ENCODE measurements around the gene GRID2. TPM values are rescaled to one million over a fixed set of nuclear protein-coding genes. Genes with fewer than 3 reads are reported as not detected.

The GRID2 gene
- total and polyA plus RNA-seq, 10 of the 15 experiments (the other 5 are each of a cell fraction or from before 2014, with no cell fraction given) = not detected

- no peaks in the 10 kb centered on the region for H3K4me1 ChIP-seq (ENCODE audit: control insufficient read depth, insufficient read depth, low read length)
- no peaks in the 10 kb centered on the region for H3K9me3 ChIP-seq (replicated peaks; ENCODE audit: control insufficient read depth, insufficient read depth, low read length)
- ChIA-PET RAD21 (ENCODE audit: unreplicated experiment) (no interaction called here), CTCF (no interaction called here), POLR2A (no interaction called here), SMC1A (ENCODE audit: uncharacterized antibody, unreplicated experiment) (no interaction called here)
- no peaks in the 10 kb centered on the region for H4K20me1 ChIP-seq (ENCODE audit: control insufficient read depth, insufficient read depth)
- intact Hi-C loops (cut with micrococcal nuclease; ENCODE audit: unreplicated experiment) = no loop called here
- H3K4me3 ChIP-seq = no peak overlapping the region
- BruUV-seq (replicated peaks) = no TSS peak
- WGBS (ENCODE audit: insufficient coverage, insufficient replicate concordance, low lambda C conversion rate, missing lambda C conversion rate) = 8% methylated on average over 3 of the region's 3 CpGs
- H3K9ac ChIP-seq (ENCODE audit: control insufficient read depth, insufficient read depth, low read length) = no peak overlapping the region
- H3K79me2 ChIP-seq (ENCODE audit: control insufficient read depth, insufficient read depth, low read length) = no peaks in the 10 kb centered on the region
- FAIRE-seq (no peak), DNase-seq (ENCODE audit: low read depth, low spot score) (no peak), ATAC-seq (no peak)
- H3K27ac ChIP-seq (ENCODE audit: control insufficient read depth, insufficient read depth) = no peak overlapping the region
- H2AFZ ChIP-seq (ENCODE audit: control insufficient read depth, low read depth, low read length) = no peak overlapping the region
- H3K4me2 ChIP-seq (ENCODE audit: control insufficient read depth, insufficient read depth) = no peak overlapping the region
- in situ Hi-C loops (cut with MboI) = no loop called here
- TF ChIP-seq, protein P1, sequence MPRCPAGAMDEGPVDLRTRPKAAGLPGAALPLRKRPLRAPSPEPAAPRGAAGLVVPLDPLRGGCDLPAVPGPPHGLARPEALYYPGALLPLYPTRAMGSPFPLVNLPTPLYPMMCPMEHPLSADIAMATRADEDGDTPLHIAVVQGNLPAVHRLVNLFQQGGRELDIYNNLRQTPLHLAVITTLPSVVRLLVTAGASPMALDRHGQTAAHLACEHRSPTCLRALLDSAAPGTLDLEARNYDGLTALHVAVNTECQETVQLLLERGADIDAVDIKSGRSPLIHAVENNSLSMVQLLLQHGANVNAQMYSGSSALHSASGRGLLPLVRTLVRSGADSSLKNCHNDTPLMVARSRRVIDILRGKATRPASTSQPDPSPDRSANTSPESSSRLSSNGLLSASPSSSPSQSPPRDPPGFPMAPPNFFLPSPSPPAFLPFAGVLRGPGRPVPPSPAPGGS (IDR thresholded peaks at IDR 0.05; ENCODE audit: borderline replicate concordance, insufficient read depth, low read depth, low read length, poor library complexity, severe bottlenecking) = no peak
- TF ChIP-seq, protein P2, sequence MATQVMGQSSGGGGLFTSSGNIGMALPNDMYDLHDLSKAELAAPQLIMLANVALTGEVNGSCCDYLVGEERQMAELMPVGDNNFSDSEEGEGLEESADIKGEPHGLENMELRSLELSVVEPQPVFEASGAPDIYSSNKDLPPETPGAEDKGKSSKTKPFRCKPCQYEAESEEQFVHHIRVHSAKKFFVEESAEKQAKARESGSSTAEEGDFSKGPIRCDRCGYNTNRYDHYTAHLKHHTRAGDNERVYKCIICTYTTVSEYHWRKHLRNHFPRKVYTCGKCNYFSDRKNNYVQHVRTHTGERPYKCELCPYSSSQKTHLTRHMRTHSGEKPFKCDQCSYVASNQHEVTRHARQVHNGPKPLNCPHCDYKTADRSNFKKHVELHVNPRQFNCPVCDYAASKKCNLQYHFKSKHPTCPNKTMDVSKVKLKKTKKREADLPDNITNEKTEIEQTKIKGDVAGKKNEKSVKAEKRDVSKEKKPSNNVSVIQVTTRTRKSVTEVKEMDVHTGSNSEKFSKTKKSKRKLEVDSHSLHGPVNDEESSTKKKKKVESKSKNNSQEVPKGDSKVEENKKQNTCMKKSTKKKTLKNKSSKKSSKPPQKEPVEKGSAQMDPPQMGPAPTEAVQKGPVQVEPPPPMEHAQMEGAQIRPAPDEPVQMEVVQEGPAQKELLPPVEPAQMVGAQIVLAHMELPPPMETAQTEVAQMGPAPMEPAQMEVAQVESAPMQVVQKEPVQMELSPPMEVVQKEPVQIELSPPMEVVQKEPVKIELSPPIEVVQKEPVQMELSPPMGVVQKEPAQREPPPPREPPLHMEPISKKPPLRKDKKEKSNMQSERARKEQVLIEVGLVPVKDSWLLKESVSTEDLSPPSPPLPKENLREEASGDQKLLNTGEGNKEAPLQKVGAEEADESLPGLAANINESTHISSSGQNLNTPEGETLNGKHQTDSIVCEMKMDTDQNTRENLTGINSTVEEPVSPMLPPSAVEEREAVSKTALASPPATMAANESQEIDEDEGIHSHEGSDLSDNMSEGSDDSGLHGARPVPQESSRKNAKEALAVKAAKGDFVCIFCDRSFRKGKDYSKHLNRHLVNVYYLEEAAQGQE (IDR thresholded peaks at IDR 0.05; ENCODE audit: low read depth, low read length) = no peak
- TF ChIP-seq HDAC2 (IDR thresholded peaks at IDR 0.05) (no peak), LARP7 (IDR thresholded peaks at IDR 0.05) (no peak), ETV6 (conservative IDR thresholded peaks at IDR 0.05 in 1 of 2, IDR thresholded peaks at IDR 0.05 in 1 of 2; ENCODE audit: borderline replicate concordance in 1 of 2, low read depth in 1 of 2) (no peak), MYC (IDR thresholded peaks at IDR 0.05; ENCODE audit: insufficient read depth, insufficient read length, insufficient replicate concordance, low read length, severe bottlenecking) (no peak)
- H3K36me3 ChIP-seq (ENCODE audit: control insufficient read depth in 2 of 2, insufficient read depth in 2 of 2, low read length in 1 of 2) = no peaks in the 10 kb centered on the region
- H3K27me3 ChIP-seq (replicated peaks in 1 of 2; ENCODE audit: control insufficient read depth in 2 of 2, insufficient read depth in 2 of 2, low read length in 1 of 2) = no peaks in the 10 kb centered on the region
These were observed 40.5 kb downstream of the GRID2 start for GRCh38 chr4:92344216-92344615.

All from GM12878 (cell line).